HUES6 (cell line): ENCODE measurements around the gene KYNU.

Source experiments
- H3K27ac ChIP-seq: 2 replicates; pipeline ENCODE4 v1.7.0; 2013; ENCODE audit warnings: low read depth, mild to moderate bottlenecking, low read length, inconsistent platforms
- H3K27me3 ChIP-seq: 2 replicates; pipeline ENCODE4 v1.6.1; 2013; ENCODE audit warnings: low read length; ENCODE audit not compliant: control insufficient read depth, insufficient read depth
- H3K36me3 ChIP-seq: 2 replicates; pipeline ENCODE4 v1.6.1; 2013; ENCODE audit warnings: low read length; ENCODE audit not compliant: control insufficient read depth, insufficient read depth
- H3K4me1 ChIP-seq: 2 replicates; pipeline ENCODE4 v1.6.1; 2013; ENCODE audit warnings: low read length; ENCODE audit not compliant: control insufficient read depth, insufficient read depth
- H3K4me3 ChIP-seq: 2 replicates; pipeline ENCODE4 v1.5.1; 2013; ENCODE audit warnings: low read depth, low read length
- H3K9ac ChIP-seq: one replicate; pipeline ENCODE4 v1.6.1; 2013; ENCODE audit warnings: mild to moderate bottlenecking, low read length
- H3K9me3 ChIP-seq: 2 replicates; pipeline ENCODE4 v1.6.1; 2013; ENCODE audit warnings: low read depth, low read length; ENCODE audit not compliant: control insufficient read depth, insufficient read depth

The KYNU gene

GRCh38 chr2:142915502-142915901 is 38.0 kb downstream of the KYNU start:
- peaks cover 10% of the 10 kb centered on the region for H3K4me1 ChIP-seq
- no peak overlapping the region for H3K9ac ChIP-seq
- no peak overlapping the region for H3K4me3 ChIP-seq
- peaks cover 5% of the 10 kb centered on the region; the same call in 1 of the 2 replicates for H3K9me3 ChIP-seq
- no peaks in the 10 kb centered on the region for H3K27me3 ChIP-seq
- 0 out of 2 replicates have a peak overlapping the region, but pooled peaks have one; percentile 35 for H3K27ac ChIP-seq
- no peaks in the 10 kb centered on the region for H3K36me3 ChIP-seq

GRCh38 chr2:142918624-142919023 is 41.2 kb downstream of the KYNU start:
- peaks cover 10% of the 10 kb centered on the region for H3K4me1 ChIP-seq

GRCh38 chr2:142920571-142920970 is 43.1 kb downstream of the KYNU start:
- H3K9me3 ChIP-seq = no peaks in the 10 kb centered on the region
- no peaks in the 10 kb centered on the region for H3K36me3 ChIP-seq
- no peak overlapping the region for H3K27ac ChIP-seq
- peaks cover 2% of the 10 kb centered on the region for H3K4me1 ChIP-seq
- H3K4me3 ChIP-seq = no peak overlapping the region
- H3K9ac ChIP-seq = no peak overlapping the region
- no peaks in the 10 kb centered on the region for H3K27me3 ChIP-seq

More at GRCh38 chr2:142918624-142919023, 41.2 kb downstream of the KYNU start:
- peaks cover 3% of the 10 kb centered on the region; the same call in 1 of the 2 replicates for H3K9me3 ChIP-seq
- no peaks in the 10 kb centered on the region for H3K36me3 ChIP-seq
- no peak overlapping the region for H3K9ac ChIP-seq
- H3K27ac ChIP-seq = no peak overlapping the region
- H3K27me3 ChIP-seq = no peaks in the 10 kb centered on the region
- no peak overlapping the region for H3K4me3 ChIP-seq

- Histone ChIP-seq H3K27me3 (no peaks in the 10 kb centered on the region), H3K4me1 (no peaks in the 10 kb centered on the region), H3K27ac (no peak overlapping the region), H3K36me3 (no peaks in the 10 kb centered on the region), H3K9me3 (no peaks in the 10 kb centered on the region), H3K9ac (no peak overlapping the region), H3K4me3 (no peak overlapping the region)
Observed at GRCh38 chr2:142926445-142926844, 49.0 kb downstream of the KYNU start.

- no peak overlapping the region for H3K4me3 ChIP-seq
- no peaks in the 10 kb centered on the region for H3K27me3 ChIP-seq
- H3K9ac ChIP-seq = no peak overlapping the region
- no peaks in the 10 kb centered on the region for H3K4me1 ChIP-seq
- no peaks in the 10 kb centered on the region for H3K9me3 ChIP-seq
- no peaks in the 10 kb centered on the region for H3K36me3 ChIP-seq
- H3K27ac ChIP-seq = no peak overlapping the region
Observed at GRCh38 chr2:142930835-142931398, 53.5 kb downstream of the KYNU start.

GRCh38 chr2:142933916-142934315 is 56.5 kb downstream of the KYNU start:
- Histone ChIP-seq H3K36me3 (no peaks in the 10 kb centered on the region), H3K4me1 (no peaks in the 10 kb centered on the region), H3K9me3 (no peaks in the 10 kb centered on the region), H3K27ac (no peak overlapping the region), H3K27me3 (no peaks in the 10 kb centered on the region), H3K4me3 (no peak overlapping the region), H3K9ac (no peak overlapping the region)

GRCh38 chr2:142935563-142936089 is 58.2 kb downstream of the KYNU start:
- H3K27ac ChIP-seq = no peak overlapping the region
- no peaks in the 10 kb centered on the region for H3K36me3 ChIP-seq
- H3K9me3 ChIP-seq = no peaks in the 10 kb centered on the region
- no peak overlapping the region for H3K9ac ChIP-seq
- H3K27me3 ChIP-seq = no peaks in the 10 kb centered on the region
- no peak overlapping the region for H3K4me3 ChIP-seq
- 0 out of 2 replicates have a peak, but pooled peaks cover under 1% of the 10 kb centered on the region for H3K4me1 ChIP-seq

GRCh38 chr2:142936629-142937028 is 59.2 kb downstream of the KYNU start:
- H3K4me3 ChIP-seq = no peak overlapping the region

GRCh38 chr2:142937347-142937746 is 59.9 kb downstream of the KYNU start:
- no peak overlapping the region for H3K4me3 ChIP-seq
- H3K9me3 ChIP-seq = no peaks in the 10 kb centered on the region
- no peak overlapping the region for H3K9ac ChIP-seq
- no peaks in the 10 kb centered on the region for H3K36me3 ChIP-seq
- no peak overlapping the region for H3K27ac ChIP-seq
- no peaks in the 10 kb centered on the region for H3K27me3 ChIP-seq
- H3K4me1 ChIP-seq = peaks cover 7% of the 10 kb centered on the region; the same call in 1 of the 2 replicates

More at GRCh38 chr2:142936629-142937028, 59.2 kb downstream of the KYNU start:
- Histone ChIP-seq H3K27me3 (no peaks in the 10 kb centered on the region), H3K36me3 (no peaks in the 10 kb centered on the region), H3K9ac (no peak overlapping the region), H3K4me1 (peaks cover 7% of the 10 kb centered on the region; the same call in 1 of the 2 replicates), H3K9me3 (no peaks in the 10 kb centered on the region), H3K27ac (no peak overlapping the region)

GRCh38 chr2:142938240-142938639 is 60.8 kb downstream of the KYNU start:
- H3K9ac ChIP-seq = no peak overlapping the region
- no peaks in the 10 kb centered on the region for H3K36me3 ChIP-seq

GRCh38 chr2:142940606-142941223 is 63.3 kb downstream of the KYNU start:
- Histone ChIP-seq H3K36me3 (no peaks in the 10 kb centered on the region), H3K9ac (no peak overlapping the region), H3K9me3 (no peaks in the 10 kb centered on the region), H3K27ac (no peak overlapping the region), H3K27me3 (no peaks in the 10 kb centered on the region), H3K4me1 (peaks cover 7% of the 10 kb centered on the region; the same call in 1 of the 2 replicates), H3K4me3 (no peak overlapping the region)

More at GRCh38 chr2:142938240-142938639, 60.8 kb downstream of the KYNU start:
- H3K27ac ChIP-seq = no peak overlapping the region
- peaks cover 7% of the 10 kb centered on the region; the same call in 1 of the 2 replicates for H3K4me1 ChIP-seq
- no peaks in the 10 kb centered on the region for H3K27me3 ChIP-seq
- H3K4me3 ChIP-seq = no peak overlapping the region
- no peaks in the 10 kb centered on the region for H3K9me3 ChIP-seq
